ENCODE results near the gene NEMP1.

- TF ChIP-seq POLR2A (IDR thresholded peaks at IDR 0.05): no peak
- TF ChIP-seq, protein P1, sequence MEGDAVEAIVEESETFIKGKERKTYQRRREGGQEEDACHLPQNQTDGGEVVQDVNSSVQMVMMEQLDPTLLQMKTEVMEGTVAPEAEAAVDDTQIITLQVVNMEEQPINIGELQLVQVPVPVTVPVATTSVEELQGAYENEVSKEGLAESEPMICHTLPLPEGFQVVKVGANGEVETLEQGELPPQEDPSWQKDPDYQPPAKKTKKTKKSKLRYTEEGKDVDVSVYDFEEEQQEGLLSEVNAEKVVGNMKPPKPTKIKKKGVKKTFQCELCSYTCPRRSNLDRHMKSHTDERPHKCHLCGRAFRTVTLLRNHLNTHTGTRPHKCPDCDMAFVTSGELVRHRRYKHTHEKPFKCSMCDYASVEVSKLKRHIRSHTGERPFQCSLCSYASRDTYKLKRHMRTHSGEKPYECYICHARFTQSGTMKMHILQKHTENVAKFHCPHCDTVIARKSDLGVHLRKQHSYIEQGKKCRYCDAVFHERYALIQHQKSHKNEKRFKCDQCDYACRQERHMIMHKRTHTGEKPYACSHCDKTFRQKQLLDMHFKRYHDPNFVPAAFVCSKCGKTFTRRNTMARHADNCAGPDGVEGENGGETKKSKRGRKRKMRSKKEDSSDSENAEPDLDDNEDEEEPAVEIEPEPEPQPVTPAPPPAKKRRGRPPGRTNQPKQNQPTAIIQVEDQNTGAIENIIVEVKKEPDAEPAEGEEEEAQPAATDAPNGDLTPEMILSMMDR (IDR thresholded peaks at IDR 0.05): no peak
Measured at GRCh38 chr12:57119294-57120085, 40.9 kb upstream of the NEMP1 start.
